ENCODE results near the gene LBHD1. TPM values are rescaled to one million over a fixed set of nuclear protein-coding genes. Genes with fewer than 3 reads are reported as not detected.
"Not testable (repeated sequence)": the region's sequence is repeated elsewhere in the genome, so short reads cannot be mapped to it uniquely, and the experiment has no call there.

LBHD1 gene
- polyA plus RNA-seq, 3 donors, result 8.6 to 11.6 (median 10.6) TPM

DNA sequence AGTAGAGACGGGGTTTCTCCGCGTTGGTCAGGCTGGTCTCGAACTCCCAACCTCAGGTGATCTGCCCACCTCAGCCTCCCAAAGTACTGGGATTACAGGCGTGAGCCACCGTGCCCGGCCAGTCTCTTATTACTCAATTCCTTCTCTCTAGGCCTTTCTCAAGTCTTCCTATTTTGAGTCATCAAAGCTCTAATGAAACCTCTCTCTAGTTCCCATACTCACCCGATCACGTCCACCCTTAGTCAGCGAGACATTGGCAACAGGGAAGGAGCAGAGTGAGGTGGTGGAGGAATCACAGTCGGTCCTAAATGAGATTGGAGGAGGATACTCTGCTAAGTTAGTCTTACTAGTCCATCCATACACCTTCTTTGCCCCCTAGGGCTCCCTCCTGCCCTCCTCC lies 30.2 kb upstream of the LBHD1 start:
- DNase-seq, result no peak

DNA sequence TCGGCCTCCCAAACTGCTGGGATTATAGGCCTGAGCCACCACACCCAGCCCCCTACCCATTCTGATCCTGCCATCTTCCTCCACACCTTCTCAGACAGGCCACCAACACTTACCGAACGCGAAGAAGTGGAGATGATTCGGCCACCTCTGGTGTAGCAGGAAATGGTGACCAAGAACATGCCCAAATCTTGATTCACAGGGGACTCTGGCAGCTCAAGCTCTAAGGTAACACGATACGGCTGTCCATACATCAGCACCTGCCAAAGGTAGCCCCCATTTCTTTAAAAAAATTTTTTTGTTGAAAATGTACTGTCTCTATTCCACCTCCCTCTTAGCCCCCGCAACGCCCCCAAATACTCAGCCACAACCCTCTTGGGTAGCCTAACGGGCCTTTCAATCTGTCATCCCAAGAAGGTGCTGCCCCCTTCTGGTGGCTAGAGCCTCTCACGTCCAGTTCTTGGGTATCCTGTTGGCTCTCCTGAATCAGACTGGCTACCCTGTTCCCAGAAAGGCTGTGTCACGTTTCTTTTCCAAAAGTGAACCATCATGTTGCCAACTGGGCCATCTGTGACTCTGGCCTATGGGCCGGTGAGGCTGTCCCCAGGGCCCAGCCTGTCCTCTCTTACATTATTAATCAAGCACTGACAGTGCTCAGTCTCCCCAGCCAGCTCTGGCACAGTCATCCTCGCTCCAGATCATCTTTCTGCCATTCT lies 22.5 kb upstream of the LBHD1 start:
- peak; percentile 81 for DNase-seq

GRCh38 chr11:62693624-62694023 lies 21.6 kb upstream of the LBHD1 start:
- DNase-seq, result not testable (repeated sequence)

DNA sequence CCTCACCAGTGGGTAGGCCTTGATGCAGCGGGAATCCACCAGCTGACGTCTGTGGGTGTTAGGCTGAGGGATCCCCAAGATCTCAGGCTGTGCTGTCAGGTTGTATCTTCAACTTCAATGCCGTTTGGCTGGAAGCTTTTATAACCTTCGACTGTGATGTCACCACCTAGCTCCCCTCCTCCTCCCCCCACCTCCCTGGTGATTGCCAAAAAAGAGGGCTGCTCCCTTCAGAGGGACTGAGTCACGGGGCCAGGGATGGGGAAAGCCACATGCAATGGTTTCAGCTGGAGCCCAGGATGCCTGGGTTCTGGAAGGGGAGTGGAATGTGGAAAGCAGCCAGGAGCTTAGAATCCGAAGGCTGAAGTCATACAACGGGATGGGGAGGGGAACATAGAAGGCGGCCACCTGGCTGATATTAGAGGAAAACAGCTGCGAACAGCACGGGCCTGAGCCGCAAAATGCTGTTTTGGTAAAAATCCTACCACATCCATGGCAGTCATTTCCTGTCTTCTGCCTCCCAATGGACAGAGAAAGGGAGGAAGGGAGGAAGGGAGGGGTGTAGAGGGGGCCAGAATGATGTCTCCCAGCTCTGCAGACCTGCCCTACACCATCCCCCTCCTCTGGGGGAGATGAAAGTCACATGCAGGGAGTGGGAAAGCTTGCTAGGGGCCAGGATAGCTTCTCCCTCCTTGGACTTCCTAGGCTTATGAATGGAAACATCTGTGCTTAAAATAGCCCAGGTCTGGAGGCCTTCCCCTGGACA lies 17.5 kb upstream of the LBHD1 start, which contains the start of gene LRRN4CL:
TSS of gene LRRN4CL (minus strand) at position 110 of the 763 bp plus-strand sequence. CDS start 1,022 bp downstream, outside the sequence.
- DNase-seq, result no peak

- DNase-seq, result no peak
Observed at GRCh38 chr11:62688491-62688890, 16.4 kb upstream of the LBHD1 start.

- DNase-seq, result no peak
Observed at GRCh38 chr11:62687508-62688396, 15.7 kb upstream of the LBHD1 start.

DNA sequence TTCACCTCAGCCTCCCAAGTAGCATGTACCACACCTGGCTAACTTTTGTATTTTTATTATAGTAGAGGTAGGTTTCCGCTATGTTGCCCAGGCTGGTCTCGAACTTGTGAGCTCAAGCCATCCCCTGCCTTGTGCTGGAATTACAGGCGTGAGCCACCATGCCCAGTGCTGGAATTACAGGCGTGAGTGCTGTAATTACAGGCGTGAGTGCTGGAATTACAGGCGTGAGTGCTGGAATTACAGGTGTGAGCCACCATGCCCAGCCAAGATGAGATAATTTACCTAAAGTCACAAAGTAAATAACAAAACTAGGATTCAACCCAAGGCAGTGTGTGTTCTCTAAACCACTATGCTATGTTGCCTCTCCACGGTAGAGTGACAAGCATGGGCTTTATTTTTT lies 10.5 kb upstream of the LBHD1 start:
- no peak for DNase-seq

DNA sequence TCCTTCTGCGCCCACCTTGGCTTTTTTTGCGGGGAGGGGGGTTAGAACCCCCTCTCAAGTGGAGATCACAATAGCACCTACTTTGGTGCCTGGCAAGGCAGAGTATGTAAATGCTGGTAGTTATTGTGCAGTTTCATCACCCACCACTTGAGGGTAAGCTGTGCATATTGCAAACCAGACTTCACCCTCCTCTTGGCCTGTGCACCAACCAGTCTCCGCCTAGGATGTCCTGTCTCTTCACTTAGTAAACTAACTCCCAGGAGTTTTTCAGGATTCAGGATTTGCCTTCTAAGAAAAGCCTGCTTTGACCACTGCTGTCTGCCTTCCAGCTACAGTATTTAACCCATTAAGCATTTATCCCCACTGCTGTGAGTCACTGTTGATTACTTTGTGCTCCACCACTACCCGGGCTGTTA lies 8.8 kb upstream of the LBHD1 start:
- DNase-seq, result peak; percentile 41

- DNase-seq, result peak; percentile 87
Observed at GRCh38 chr11:62678770-62679696, 7.0 kb upstream of the LBHD1 start, which contains the start of gene UBXN1. TSS of gene UBXN1 (minus strand) at chr11:62679073. CDS start at chr11:62678923, 150 bp downstream.

- no peak for DNase-seq
Observed at GRCh38 chr11:62678433-62678769, 6.3 kb upstream of the LBHD1 start.

DNA sequence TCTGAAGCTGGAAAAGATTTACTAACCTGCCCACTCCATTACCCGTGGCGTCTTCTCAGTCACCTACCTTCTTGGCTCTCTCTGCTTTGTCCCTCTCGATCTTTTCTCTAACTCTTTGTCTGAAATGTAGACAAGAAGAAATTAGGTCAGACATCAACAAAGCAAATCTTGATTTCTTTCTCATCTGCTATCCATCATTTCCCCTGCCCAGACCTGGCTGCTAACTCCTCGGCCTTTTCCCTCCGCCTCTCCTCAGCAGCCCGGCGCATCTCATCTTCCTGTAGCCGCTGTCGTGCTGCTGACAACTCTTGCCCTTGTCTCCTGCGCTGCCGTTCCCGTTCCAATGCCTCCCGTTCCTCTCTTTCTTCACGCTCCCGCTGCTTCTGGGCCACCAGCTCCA lies 5.6 kb upstream of the LBHD1 start:
- DNase-seq, result no peak

GRCh38 chr11:62677156-62677555 lies 5.1 kb upstream of the LBHD1 start:
- no peak for DNase-seq

GRCh38 chr11:62676698-62677097 lies 4.6 kb upstream of the LBHD1 start:
- DNase-seq, result no peak

GRCh38 chr11:62675415-62675814 lies 3.3 kb upstream of the LBHD1 start:
- not testable (repeated sequence) for DNase-seq

GRCh38 chr11:62673196-62673525 lies 1.1 kb upstream of the LBHD1 start:
- DNase-seq, result no peak

- peak; percentile 31 for DNase-seq
Observed at GRCh38 chr11:62671236-62671607, 845 bp downstream of the LBHD1 start.

DNA sequence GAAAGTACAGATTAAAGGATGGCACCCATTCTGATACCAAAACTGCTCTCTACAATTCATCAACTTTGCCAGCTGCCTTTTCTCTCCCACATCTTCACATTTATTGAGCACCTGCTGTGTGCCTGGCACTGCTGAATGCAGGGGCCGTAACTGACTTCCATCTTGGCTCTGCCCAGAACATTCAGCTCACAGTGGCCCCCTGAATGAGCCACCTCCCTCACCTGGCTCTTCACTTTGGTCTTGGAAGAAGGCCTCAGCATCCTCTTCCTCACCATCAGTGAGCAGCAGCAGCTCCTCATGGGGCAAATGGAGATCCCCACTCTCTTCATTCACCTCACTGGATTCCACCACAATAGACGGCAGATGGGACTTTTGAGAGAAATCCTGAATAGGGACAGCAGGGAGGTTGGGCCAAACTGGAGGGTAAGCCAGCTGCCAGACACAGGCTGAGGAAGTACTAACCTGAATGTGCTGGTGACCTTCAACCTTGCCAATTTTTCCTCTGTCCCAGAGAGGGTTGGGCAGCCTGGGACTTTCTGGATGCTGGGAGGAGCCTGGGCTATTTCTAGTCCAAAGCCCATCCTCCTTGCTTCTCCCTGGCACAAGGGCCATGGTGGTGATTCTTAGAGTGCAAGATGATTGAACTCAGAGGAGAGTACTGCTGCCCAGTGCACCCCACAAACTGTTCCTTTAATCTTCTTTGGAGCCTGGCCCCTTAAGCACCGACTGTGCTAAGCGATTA lies 2.5 kb downstream of the LBHD1 start:
- DNase-seq, result no peak

GRCh38 chr11:62667460-62667859 lies 4.6 kb downstream of the LBHD1 start:
- DNase-seq, result no peak

- no peak for DNase-seq
Observed at GRCh38 chr11:62666259-62666926, 5.7 kb downstream of the LBHD1 start.
